SH-SY5Y (cell line): ENCODE measurements around the gene ANKRD13C.

Source experiments
- GATA2 ChIP-seq: IDR thresholded peaks from 2 replicates; pipeline ENCODE4 v1.6.1; 2011; ENCODE audit warnings: mild to moderate bottlenecking, low read depth, low read length
- GATA3 ChIP-seq: IDR thresholded peaks from 2 replicates; pipeline ENCODE4 v1.6.1; 2011; ENCODE audit warnings: low read depth, mild to moderate bottlenecking, low read length, moderate library complexity

- no peak for TF ChIP-seq GATA2
- no peak for TF ChIP-seq GATA3
These were observed 131.7 kb downstream of the ANKRD13C start for GRCh38 chr1:70222716-70223235.
